Testis (tissue), 3 donors: ENCODE measurements around the gene EVI2B. TPM values are rescaled to one million over a fixed set of nuclear protein-coding genes. Genes with fewer than 3 reads are reported as not detected.

Experiments
- DNase-seq: peaks from one replicate; pipeline ENCODE4 v3.0.0-alpha.2; 2019
- H3K27ac ChIP-seq, 2 donors: fragments of 200-600 bp; sonication (generic); one replicate each; pipeline ENCODE4 v1.5.1; 2019
- H3K27me3 ChIP-seq: fragments of 200-600 bp; sonication (generic); one replicate; pipeline ENCODE4 v1.5.1; 2019
- H3K36me3 ChIP-seq: fragments of 200-600 bp; sonication (generic); one replicate; pipeline ENCODE4 v1.5.1; 2017; ENCODE audit warnings: low read depth; ENCODE audit errors: missing control alignments
- H3K4me1 ChIP-seq: fragments of 200-600 bp; sonication (generic); one replicate; pipeline ENCODE4 v1.5.1; 2019
- H3K4me3 ChIP-seq, 2 donors: fragments of 200-600 bp; sonication (generic); one replicate each; pipeline ENCODE4 v1.5.1; 2017 to 2019
- H3K9me3 ChIP-seq: fragments of 200-600 bp; sonication (generic); one replicate; pipeline ENCODE4 v1.5.1; 2017
- POLR2A ChIP-seq: fragments of 450-650 bp; IDR thresholded peaks from one replicate; pipeline ENCODE4 v1.6.1; 2017; ENCODE audit warnings: antibody characterized with exemption, mild to moderate bottlenecking, moderate library complexity
- WGBS, 2 donors: methylation state at CpG; one replicate each; pipeline ENCODE4 v1.1.5; 2018; 5-methylcytosine and 5-hydroxymethylcytosine counted together
- intact Hi-C: fragments of 100-400 bp; cut with DNase I; formaldehyde crosslinking; loops from one replicate; pipeline ENCODE4 v1.15.1; 2023; ENCODE audit warnings: low total_unique reads
- polyA plus RNA-seq: library from polyadenylated mRNA; stranded (reverse); fragments of 350-450 nt; fragmentation: Illumina TruSeq; extraction: RNeasy Lipid Tissue Mini Kit (QIAGEN cat#74804); gene quantifications from one replicate; pipeline ENCODE4 v1.2.3, GENCODE V29; 2014; ENCODE audit warnings: low read depth, low replicate concordance; ENCODE audit not compliant: insufficient read depth
- total RNA-seq, 2 donors: library from RNA; depleted of rRNA; stranded (reverse); fragments of >200 nt; gene quantifications; one replicate each; pipeline ENCODE4 v1.2.3, GENCODE V29; 2016
- TF ChIP-seq, protein P1 (sequence below), 3 experiments: fragments of 450-650 bp in 2 of 3; fragments of 200-600 bp in 1 of 3; sonication (generic) in 1 of 3; IDR thresholded peaks; one replicate each; pipeline ENCODE4 v1.5.1; 2016 to 2019; ENCODE audit warnings: antibody characterized with exemption in 3 of 3, mild to moderate bottlenecking in 2 of 3, moderate library complexity in 1 of 3

The EVI2B gene
- total and polyA plus RNA-seq, 3 donors from 2014 or later: 1.4 to 6.0 (median 3.4) TPM

DNA sequence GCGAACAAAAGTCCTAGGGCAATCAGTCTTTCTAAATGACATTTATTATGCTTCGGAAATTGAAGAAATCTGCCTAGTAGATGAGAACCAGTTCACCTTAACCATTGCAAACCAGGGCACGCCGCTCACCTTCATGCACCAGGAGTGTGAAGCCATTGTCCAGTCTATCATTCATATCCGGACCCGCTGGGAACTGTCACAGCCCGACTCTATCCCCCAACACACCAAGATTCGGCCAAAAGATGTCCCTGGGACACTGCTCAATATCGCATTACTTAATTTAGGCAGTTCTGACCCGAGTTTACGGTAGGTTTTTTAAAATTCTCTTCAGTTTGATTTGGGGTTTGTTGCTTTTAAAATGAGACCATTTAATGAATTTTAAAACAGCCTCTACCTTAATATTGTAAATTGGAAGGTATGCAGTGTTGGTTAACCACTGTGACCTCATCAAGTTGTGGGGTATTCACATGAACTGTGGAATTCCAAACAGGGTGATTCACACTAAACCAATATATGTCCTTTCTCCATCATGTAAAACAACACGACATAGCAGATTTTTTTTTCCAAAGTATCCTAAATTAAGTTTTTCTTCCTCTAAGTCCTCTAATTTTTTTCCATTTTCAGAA is 13.8 kb upstream of the EVI2B start:
- TF ChIP-seq, protein P1, sequence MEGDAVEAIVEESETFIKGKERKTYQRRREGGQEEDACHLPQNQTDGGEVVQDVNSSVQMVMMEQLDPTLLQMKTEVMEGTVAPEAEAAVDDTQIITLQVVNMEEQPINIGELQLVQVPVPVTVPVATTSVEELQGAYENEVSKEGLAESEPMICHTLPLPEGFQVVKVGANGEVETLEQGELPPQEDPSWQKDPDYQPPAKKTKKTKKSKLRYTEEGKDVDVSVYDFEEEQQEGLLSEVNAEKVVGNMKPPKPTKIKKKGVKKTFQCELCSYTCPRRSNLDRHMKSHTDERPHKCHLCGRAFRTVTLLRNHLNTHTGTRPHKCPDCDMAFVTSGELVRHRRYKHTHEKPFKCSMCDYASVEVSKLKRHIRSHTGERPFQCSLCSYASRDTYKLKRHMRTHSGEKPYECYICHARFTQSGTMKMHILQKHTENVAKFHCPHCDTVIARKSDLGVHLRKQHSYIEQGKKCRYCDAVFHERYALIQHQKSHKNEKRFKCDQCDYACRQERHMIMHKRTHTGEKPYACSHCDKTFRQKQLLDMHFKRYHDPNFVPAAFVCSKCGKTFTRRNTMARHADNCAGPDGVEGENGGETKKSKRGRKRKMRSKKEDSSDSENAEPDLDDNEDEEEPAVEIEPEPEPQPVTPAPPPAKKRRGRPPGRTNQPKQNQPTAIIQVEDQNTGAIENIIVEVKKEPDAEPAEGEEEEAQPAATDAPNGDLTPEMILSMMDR (IDR thresholded peaks at IDR 0.05): no peak
- no peak for TF ChIP-seq POLR2A
- Histone ChIP-seq H3K27ac (no peak overlapping the region), H3K9me3 (no peaks in the 10 kb centered on the region), H3K27me3 (no peaks in the 10 kb centered on the region), H3K4me1 (no peaks in the 10 kb centered on the region), H3K4me3 (no peak overlapping the region), H3K36me3 (no peaks in the 10 kb centered on the region)
- DNase-seq: no peak
- intact Hi-C loops: no loop called here
- 95 to 96% methylated on average over 12 of the region's 12 CpGs for WGBS, 2 donors

DNA sequence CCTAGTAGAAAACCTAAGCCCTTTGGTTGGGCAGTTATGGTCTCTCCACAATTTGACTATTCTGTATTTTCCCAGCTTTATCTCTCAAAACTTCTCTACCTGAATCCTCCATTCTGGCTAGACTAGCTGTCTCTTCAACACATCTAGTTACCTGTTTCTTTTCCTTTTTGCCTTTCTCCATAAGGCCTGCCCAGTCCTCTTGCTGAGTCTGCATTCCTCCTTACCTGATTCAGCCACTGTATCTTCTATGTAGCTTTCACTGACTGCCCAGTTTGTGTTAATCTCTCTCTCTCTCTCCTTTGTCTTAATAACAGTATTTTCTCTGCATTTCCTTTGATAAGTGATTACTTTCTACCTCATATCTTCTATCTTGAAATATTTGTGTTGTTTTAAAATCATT is 9.7 kb upstream of the EVI2B start:
- H3K9me3 ChIP-seq: no peaks in the 10 kb centered on the region
- TF ChIP-seq, protein P1 (IDR thresholded peaks at IDR 0.05): no peak
- TF ChIP-seq POLR2A: no peak
- intact Hi-C loops: no loop called here
- no peaks in the 10 kb centered on the region for H3K27me3 ChIP-seq
- no peaks in the 10 kb centered on the region for H3K4me1 ChIP-seq
- no peak overlapping the region for H3K27ac ChIP-seq
- no peaks in the 10 kb centered on the region for H3K36me3 ChIP-seq
- no peak for DNase-seq
- no peak overlapping the region for H3K4me3 ChIP-seq

DNA sequence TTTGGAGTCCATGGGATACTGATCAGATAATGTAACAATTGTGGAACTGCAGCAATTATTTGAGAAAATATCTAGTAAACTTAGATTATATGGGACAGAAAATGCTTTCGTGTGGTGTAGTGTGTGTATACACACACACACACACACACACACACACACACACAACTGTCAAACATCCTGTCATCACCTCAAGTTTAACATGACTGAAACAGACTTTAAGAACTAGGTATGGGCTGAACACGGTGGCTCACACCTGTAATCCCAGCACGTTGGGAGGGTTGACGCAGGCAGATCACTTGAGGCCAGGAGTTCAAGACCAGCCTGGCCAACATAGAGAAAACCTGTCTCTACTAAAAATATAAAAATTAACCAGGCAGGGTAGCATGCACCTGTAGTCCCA is 8.1 kb upstream of the EVI2B start:
- 85 to 96% methylated on average over 4 of the region's 4 CpGs for WGBS, 2 donors
- no peak overlapping the region for H3K27ac ChIP-seq
- intact Hi-C loops: no loop called here

DNA sequence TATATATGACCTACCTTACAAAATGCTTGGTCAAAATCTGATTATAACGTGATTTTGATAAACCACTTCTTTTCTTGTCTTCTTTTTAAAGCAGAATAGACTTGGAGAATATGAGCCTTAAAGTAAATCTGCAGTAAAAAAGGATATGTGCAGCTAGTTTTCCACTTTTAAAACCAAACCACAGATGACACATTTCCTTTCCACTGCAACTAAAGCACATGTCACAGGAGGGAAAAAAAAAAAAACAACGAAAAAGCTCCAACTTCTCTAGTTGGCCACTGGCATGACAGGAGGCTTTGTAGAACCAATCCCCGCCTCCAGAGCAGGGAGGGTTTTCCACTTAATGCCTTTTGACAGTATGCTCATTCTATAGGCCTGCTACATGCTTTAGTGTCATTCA is 7.6 kb upstream of the EVI2B start, which contains the start of gene EVI2A:
TSS of gene EVI2A (minus strand) at position 142 of the 400 bp plus-strand sequence. CDS start 2,609 bp downstream, outside the sequence.
- H3K4me3 ChIP-seq: no peak within 1 kb of the TSS
- no peaks in the 10 kb centered on the region for H3K9me3 ChIP-seq
- TF ChIP-seq POLR2A: no peak
- TF ChIP-seq, protein P1 (IDR thresholded peaks at IDR 0.05): no peak
- no peaks in the 10 kb centered on the region for H3K4me1 ChIP-seq
- peak within 1 kb of the TSS in 1 of 2 donors; percentile 51 for H3K27ac ChIP-seq
- DNase-seq: peak; percentile 31
- intact Hi-C loops: no loop called here
- 76 to 85% methylated on average over 3 of the region's 3 CpGs for WGBS, 2 donors
- no peaks in the 10 kb centered on the region for H3K36me3 ChIP-seq
- H3K27me3 ChIP-seq: no peaks in the 10 kb centered on the region

More for the DNA sequence above, 8.1 kb upstream of the EVI2B start:
- H3K9me3 ChIP-seq: no peaks in the 10 kb centered on the region
- no peaks in the 10 kb centered on the region for H3K27me3 ChIP-seq
- H3K4me3 ChIP-seq: no peak overlapping the region
- no peaks in the 10 kb centered on the region for H3K4me1 ChIP-seq
- TF ChIP-seq, protein P1 (IDR thresholded peaks at IDR 0.05): no peak
- TF ChIP-seq POLR2A: no peak
- no peaks in the 10 kb centered on the region for H3K36me3 ChIP-seq
- no peak for DNase-seq

DNA sequence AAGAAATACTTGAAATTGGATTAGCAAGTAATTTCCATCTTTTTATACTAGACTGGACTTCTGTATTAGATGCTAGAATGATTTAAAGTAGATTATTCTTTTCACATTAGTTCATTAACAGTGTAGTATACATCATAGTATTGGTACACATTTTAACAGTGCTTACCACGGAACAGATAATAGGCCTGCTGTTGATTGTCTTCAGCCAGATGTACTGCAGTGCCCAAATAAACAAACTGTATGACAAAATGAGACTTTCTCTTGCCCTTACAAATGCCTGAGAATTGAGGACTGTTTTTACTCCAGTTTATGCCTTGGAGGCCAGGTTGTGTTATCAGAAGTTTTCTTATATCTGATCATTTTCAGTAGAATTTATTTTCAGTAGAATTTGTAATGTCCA is 6.9 kb upstream of the EVI2B start:
- Histone ChIP-seq H3K4me3 (no peak overlapping the region), H3K9me3 (no peaks in the 10 kb centered on the region), H3K4me1 (no peaks in the 10 kb centered on the region), H3K27me3 (no peaks in the 10 kb centered on the region), H3K27ac (peak overlapping the region in 1 of 2 donors; percentile 51), H3K36me3 (no peaks in the 10 kb centered on the region)
- no peak for TF ChIP-seq POLR2A
- TF ChIP-seq, protein P1 (IDR thresholded peaks at IDR 0.05): no peak
- WGBS, 2 donors: 55% methylated on average over 1 of the region's 1 CpG
- DNase-seq: no peak
- intact Hi-C loops: no loop called here
